NOMO-1 treated with dmso at 0.1 percent for 144 hours (cell line): ENCODE measurements around the gene RHBDF2.

Source experiments
- DNase-seq: peaks from one replicate; lab custom pipeline; 2025; ENCODE audit not compliant: unreplicated experiment; lab: John Stamatoyannopoulos, UW

The RHBDF2 gene

DNA sequence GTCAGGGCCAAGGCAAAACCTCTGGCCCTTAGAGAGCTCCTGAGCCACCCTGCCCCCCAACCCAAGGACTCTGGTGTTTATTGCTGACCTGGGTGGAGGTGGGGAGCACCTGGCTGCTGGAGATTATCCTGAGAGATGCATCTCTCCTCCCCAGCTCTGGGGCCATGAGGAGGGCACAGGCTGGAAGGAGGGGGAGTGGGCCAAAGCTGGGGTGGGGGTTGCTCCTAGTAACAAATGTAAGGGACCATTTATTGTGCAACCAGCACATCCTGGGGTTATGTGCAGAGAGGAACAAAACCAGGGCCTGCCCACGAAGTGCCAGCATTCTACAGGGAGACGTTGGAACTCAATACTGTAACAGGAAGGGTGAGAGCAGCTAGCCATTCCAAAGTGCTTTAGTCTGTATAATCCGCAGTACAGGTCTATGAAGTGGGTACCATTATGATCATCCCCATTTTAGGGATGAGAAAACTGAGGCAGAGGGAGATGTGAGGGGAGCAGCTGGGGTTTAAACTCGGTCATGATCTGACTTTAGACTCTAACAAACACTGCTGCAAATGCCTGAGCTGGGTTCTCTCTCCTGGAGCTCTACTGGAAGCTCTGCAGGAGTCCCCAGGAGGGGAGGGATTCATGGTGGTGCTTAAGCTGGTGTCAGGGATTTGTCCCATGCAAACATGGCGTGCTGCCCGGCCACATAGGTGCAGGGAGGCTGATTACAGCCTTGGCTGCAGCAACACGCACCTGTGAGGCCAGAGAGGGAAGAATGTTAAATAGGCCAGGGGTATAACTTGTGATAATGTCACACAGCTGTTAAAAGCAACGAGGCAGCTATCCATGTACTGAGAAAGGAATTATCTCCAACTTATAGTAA is 1.4 kb upstream of the RHBDF2 start:
- no peak for DNase-seq

DNA sequence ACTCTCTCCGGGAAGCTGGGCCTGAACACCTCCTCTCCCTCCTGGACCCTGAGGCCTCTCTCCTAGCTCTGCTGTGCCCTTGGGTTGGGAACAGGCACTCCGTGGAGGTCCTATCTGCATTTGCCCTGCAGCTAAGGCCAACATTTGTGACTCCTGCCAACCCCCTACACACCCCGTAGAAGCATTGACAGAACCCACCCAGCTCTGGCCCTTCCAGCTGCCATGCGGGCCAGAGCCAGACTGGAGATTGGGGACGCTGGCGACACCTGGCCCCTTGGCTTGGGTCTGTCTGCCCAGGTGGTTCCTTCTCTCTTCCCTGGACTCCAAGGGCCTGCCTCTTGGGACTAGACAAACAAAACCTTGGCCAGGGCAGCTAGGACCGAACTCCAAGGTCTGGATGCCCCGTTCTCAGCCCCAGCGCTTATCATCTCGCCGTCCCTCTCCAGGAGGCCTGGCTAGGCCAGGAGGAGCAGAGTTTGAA is 644 bp upstream of the RHBDF2 start:
- DNase-seq: no peak

DNA sequence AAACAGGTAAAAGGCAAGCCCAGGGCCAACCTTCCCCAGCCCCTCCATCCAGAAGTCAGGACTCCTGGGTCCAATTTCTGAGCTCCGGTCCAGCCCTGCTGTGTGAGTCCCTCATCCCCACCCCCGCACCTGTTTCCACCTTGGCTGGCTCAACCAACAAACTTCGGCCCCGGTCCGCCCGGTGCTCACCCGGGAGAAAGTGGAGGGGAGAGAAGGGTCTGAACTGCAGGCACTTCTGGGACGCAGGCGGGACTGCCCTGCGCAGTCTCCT is 541 bp downstream of the RHBDF2 start:
- no peak for DNase-seq

DNA sequence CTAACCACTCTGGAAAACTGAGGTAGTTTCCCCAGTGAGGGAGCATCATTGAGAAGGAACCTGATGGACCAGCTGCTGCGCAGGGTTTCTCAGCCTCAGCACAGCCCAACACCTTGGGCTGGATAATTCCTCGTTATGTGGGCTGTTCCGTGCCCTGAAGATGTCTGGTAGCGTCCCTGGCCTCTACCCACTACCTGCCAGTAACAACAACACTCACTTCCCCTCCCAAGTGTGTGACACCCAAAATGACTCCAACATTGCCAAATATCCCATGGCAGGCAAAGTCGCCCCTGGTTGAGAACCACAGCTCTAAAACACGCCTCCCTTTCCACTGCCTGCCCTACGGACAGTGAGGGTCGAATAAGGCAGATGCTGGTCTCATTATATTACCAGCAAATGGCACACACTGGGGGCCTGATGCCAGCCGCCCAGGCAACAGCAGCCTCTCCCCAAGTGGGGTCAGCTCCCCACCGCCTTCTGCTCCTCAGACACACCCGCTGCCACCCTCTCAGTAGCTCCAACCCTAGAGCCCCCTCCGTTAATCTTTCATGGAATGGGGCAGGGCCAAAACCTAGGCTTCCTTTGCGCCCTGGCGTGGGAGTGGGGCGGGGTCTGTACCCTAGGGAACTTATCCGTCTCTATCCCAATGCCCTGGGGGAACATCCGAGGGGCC is 1.0 kb downstream of the RHBDF2 start:
- peak; percentile 31 for DNase-seq

DNA sequence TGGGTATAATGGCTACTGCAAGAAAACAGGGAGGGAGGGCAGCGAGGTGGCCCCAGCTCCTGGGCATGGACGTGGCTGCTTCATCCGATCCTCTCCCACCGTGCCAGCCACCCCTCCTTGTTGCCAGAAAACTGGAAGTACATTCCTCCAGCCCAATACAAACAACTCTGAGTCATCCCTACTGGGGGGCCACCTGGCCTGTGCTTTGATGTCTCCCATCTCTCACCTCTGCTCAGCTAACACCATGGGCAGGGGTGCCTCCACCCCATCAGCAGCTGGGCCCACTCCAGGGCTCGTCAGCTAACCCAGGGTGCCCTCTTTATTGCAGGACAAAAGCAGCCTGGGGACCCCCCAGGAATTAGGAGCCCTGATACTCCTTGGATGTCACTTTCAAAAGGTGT is 2.0 kb downstream of the RHBDF2 start:
- no peak for DNase-seq

DNA sequence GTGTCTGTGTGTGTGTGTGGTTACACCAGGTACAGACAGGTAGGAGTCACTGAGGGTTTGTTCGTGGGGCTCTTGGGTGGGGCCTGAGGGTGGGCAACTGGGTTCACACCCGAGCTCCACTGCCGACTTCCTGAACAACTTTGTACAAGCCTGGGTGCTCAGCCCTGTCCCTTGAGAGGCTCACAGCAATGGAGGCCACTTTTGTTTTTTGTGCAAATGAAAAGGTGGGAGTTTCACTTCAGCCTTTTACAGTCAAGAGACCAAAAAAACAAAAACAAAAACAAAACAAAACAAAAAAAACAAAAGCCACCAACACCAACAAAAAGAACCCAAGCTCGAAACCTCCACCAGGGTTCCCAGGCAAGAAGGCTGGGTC is 2.4 kb downstream of the RHBDF2 start:
- no peak for DNase-seq

DNA sequence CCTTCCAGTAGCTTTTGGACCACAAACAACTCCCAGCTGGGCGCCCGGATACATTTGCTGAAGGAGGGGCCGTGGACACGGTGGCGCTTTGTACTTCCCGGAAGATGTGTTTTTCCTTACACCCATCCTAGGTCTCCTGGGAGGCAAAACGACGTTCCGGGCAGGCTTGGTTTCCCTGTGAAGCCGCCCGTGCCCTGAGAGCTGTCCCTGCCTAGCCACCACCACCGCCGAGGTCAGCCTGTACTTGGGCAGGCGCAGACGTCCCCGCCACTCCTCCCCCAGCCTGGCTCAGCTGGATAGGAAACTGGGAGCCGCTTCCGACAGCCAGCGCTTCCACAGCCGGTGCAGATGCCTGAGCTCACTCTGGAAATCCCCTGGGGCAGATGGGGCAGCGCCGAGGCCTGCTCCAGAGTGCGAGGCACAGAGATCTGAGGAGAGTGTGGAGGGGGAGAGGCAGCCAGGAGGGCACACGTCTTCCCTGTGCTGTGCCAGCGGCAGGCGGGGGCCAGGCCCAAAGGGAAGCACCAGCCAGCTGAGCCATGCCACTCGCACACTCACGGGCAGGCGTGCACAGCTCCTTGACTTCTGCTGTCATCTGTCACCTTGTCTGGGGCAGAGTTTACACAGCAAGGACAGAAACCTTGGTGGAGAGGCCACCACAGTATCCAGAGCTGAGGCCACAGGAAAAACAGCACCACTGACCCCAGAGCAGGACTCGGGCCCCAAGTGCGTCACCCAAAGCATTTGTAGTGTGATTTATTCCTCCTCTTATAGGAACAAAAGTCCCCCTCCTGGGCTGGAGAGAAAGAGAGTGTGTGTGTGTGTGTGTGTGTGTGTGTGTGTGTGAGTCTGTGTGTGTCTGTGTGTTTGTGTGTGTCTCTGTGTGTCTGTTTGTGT is 3.0 kb downstream of the RHBDF2 start:
- no peak for DNase-seq

DNA sequence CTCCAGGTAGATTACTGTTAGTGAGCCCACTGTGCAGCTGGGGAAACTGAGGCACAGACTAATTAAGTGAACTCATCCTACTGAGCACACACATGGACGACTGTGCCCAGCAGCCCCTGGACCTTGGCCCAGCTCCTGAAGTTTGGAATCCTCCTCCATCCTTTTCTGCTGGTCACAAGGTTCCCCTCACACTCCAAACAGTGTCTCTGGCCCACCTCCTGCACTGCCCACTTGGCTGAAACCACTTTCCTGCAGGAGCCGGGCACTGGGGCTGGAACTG is 3.6 kb downstream of the RHBDF2 start:
- DNase-seq: no peak

DNA sequence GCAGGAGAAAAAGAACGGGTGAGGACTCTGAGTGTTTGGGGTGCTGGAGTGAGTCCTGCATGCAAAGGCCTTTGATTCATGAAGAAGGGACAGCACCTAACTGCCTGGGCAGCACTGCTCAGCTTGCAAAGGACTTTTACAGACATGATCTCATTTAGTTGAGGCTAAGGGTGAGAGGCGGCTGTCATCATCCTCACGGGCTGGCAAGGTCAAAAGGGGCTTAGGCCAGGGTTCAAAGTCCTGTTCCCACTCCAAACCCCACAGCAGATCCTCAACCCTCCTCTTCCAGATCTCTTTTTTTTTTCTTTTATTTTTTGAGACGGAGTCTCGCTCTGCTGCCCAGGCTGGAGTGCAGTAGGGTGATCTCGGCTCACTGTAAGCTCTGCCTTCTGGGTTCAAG is 4.8 kb downstream of the RHBDF2 start:
- DNase-seq: no peak

DNA sequence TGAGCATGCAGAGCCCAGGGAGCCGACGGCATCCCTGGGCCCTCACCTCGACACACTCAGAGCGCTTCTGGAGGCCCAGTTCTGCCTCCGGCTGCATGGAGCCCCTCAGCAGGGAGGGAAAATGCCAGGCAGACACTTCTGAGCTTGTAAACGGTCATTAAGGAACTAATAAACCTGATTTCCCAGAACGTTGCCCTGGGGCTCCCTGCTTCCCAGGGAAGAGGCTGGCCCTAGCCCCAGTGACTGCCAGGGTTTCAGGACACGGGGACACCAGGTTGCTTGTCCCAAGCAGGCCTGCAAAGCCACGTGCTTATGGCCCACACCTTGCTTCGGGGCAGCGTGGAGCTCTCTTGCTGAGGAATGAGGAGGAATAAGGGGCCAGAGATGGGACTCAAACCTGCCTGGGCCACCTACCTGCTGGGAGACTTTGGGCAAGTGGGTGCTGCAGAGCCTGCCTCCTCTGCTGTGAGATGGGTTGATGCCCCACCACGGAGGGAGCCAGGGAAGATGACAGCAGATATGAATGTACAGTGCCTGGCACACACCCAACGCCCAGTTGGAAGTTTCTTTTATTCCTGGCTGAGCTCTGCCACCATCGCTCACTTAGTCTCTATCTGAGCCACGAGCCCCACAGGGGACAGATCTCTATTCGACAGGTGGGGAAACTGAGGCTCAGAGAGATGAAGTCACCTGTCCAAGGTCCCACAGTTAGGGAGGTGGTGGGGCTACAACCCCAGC is 5.4 kb downstream of the RHBDF2 start:
- no peak for DNase-seq

DNA sequence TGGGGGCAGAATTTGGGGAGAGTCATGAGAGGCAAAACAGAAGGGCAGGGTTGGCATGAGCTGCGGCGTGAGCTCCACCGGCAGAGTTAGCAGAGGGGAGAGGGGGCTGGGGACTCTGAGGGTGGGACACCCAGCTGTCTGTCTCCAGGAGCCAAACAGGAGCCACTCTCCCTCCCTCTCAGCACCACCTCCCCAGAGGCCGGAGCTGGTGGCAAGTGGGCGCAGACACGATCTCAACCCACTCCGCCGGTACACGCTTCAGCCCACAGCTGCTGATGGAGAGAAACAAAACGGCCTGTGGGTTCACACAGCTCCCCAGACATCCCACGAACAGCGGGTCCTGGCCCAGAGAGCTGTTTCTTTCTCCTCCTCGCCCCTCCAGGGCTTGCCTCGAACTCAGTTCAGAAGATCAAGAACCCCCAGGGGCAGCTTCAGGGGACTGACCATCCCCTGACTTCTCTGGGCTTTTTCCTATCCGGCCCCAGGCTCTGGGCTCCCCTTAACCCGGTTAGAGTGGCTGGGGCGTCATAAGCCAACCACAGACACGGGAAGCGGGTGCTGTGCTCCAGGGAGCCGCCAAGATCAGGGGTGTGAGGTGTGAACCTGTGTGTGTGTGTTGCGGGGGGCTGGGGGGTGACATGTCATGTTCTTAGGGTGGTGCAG is 7.6 kb downstream of the RHBDF2 start:
- DNase-seq: no peak

DNA sequence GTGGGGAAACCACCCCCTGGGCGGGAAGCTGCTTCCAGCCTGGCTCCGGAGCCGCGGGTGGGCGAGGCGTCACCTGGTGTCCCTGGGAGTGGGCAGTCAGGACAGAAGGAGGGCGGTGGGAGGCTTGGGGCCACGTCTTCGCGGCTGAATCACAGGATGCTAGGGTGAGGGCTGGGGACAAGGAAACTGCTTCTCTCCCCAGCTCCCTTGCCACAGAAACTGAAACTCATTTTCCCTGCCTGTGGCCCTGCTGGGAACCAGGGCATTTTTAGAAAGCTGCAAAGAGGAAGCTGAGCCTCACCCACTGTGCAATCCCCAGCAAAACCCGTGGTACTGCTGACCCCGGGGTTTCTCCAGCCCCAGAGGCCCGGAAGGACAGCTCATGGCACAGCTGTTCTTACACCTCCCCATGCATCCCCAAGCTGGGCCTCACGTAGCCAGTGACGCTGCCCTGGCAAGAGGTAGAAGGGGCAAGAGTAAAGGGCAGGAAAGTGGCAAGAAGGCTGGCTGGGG is 8.2 kb downstream of the RHBDF2 start:
- DNase-seq: peak; percentile 89

DNA sequence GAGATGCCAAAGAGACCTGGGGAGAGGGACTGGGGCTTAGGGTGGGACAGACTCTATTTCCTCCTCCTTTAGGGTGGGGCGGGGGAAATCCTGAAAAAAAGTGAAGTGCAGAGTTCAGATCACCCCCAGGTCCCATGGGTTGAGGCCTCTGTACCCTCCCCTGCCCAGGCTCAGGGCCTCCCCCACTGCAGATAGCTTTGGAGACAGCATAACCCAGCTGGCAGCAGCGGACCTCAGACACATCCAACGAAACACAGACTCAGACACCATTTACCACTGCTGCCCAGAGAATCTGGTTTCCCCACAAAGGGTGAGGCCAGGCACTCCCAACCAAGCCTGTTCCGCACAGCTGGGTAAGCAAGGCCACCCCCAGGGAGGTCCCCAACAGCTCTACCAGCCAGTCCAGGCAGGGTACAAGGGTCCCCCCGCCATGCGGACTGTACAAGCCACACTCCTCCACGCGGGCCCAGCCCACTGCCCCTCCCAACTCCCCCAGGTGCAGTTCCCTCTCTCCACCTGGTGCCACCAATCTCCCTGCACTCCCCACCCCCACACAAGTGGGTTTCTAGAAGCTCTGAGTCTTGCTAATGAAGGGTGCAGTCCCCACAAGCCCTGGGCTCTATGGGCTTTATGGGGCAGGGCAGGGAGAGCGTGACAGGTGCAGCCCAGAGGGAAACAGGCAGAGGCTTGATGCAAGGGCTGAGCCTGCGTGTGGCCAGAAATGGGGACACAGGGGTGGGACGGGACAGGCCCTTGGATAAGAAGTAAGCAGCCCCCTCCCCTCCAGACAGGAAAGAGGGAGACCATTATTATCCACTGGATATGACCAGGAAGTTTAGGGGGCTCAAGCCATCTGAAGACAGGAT is 8.9 kb downstream of the RHBDF2 start:
- DNase-seq: no peak

DNA sequence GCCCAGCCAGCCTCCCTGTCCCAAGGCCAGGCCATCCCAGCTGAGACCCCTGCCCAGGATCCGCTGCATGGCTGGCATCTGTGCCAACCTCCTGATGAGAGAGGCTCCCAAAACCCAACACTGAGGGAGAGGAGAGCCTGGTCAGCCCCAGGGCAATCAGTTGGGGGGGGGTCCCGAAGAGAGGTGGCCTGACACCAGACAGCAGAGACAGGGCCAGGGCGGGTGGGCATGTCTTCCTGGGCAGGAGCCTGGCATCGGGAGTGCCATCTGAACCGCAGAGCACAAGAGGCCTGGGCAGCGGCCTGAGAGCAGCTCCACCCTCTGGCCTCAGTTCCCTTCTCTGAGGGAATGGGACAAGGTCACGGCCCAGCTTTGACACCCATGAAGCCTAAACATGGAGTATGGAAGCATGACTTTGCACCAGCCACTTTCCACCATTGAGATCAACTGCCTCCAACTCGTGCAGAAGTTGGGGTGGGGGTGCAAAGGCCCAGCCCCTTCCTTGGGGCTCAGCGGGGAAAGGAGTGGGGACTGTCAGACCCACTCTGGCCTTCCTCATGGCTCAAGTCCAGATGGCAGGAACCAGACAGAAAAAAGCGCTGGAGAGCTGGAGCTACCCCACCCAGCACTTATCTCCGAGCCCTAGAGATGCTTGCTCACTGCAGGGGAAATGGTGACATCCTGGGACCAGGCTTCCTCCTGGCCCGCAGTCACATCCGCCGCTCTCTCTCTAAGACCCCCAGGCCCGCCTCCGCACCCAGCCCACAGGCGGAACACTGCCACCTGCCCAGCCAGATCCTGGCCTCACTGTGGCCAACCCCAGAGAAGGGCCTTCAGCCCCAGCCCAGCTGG is 9.7 kb downstream of the RHBDF2 start:
- no peak for DNase-seq

DNA sequence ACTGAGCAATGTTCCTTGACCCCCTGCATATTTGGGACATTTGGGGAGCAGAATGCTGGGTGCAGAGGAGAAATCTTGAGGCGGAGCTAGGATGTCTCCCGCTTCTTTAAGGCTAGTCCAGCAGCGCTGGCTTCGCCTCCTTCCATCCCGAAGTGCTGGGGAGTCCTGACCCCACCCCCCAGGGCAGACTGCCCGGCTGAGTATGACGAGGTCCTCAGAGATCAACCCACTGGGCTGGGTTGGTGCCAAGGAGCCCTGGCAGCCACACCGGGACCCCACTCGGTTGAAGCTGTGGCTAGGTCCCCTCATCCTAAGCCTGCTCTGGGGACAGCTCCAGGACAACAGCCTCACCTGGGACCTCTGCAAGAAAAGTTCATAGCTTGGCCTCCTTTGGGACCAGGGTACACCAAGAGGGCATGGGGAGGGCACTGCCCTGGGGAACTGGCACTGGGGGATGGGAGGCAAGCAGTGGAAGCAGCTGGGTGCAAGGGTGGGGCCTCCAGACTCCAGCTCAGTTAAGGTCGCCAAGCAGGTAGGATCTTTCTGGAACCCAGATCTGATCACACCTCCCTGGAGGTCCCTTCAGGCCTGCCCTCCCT is 11.0 kb downstream of the RHBDF2 start:
- no peak for DNase-seq

DNA sequence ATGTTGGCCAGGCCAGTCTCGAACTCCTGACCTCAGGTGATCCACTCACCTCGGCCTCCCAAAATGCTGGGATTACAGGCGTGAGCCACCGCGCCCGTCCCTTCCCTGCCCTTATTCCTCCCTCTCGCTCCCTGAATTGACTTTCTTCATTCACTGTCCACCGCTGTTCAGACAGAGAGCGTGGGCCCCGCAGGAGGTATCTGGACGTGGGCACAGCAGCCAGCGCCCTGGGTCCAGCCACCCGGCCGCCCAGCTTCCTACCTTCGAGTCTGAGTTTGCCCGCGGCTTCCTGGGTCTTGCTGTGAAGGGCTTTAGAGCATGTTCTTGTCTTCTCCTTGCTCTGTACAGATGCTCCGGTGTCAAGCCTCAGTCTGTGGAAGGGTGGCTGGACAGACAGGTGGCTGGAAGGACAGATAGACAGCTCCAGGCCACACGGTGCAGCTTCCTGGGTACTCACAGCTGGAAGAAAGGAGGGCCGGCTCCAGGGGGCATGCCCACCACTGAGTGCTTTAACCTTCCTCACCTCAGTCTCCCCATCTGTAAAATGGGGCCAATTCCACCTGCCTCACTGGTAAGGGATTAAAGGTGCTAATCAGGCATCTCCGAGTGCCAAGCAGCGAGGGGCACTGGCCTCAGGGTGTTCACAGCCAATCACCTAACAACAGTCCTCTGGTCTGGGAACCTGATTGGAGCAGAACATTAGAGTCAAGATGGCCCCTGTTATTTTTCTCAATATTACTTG is 13.6 kb downstream of the RHBDF2 start:
- no peak for DNase-seq

DNA sequence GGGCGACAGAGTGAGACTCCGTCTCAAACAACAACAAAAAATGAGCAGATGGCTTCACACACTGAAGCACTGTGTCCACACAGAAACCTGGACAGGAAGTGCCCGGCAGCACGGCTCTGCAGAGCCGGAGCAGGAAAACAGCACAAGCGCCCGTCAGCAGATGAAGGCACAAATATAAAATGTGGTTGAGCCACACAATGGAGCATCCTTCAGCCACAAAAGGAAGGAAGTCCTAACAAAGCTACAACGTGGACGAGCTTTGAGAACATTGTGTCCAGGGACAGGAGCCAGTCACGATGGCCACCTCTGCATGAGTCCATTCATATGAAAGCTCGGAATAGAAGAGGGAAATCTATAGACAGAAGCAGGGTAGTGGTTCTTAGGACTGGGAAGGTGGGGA is 15.7 kb downstream of the RHBDF2 start:
- DNase-seq: no peak
